IPS-18c (cell line): ENCODE data around the gene DMD.

Experiments
- H3K4me3 ChIP-seq: 2 replicates; pipeline ENCODE4 v1.7.0; 2013; ENCODE audit warnings: low read depth, mild to moderate bottlenecking, low read length, moderate library complexity; ENCODE audit not compliant: insufficient read depth
- H3K9me3 ChIP-seq: one replicate; pipeline ENCODE4 v1.6.1; 2013; ENCODE audit warnings: mild to moderate bottlenecking, low read length, moderate library complexity; ENCODE audit not compliant: control insufficient read depth, insufficient read depth

The DMD gene

GRCh38 chrX:31796624-31797023 is 1414.7 kb downstream of the DMD start:
- Histone ChIP-seq H3K9me3 (no peaks in the 10 kb centered on the region), H3K4me3 (no peak overlapping the region)

DNA sequence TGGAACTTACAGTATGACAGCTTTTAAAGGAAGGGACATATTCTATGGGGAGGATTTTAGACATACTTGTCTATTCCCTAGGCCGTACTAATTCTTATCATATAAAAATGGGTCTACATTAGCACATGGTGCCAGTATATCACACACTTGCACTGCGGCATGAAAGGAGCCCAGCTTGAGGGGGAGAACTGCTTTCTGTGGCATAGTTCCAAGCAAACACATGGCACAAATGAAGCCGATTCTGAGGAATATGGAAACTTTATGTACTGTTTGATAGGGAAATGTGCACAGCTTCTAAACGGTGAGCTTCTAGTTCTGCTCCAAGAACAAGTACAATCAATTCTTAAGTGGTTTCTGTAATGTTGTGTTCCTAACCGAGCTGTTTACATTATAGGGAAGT is 1463.9 kb downstream of the DMD start:
- Histone ChIP-seq H3K9me3 (no peaks in the 10 kb centered on the region), H3K4me3 (no peak overlapping the region)

DNA sequence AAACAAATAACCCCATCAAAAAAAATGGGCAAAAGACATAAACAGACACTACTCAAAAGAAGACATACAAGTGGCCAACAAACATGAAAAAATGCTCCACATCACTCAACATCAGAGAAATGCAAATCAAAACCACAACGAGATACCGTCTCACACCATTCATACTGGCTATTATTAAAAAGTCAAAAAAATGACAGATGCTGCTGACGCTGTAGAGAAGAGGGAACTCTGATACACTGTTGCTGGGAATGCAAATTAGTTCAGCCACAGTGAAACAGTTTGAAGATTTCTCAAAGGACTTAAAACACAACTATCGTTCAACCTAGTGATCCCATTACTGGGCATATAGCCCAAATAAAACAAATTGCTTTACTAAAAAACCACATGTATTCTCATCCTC is 1468.3 kb downstream of the DMD start:
- no peaks in the 10 kb centered on the region for H3K9me3 ChIP-seq

DNA sequence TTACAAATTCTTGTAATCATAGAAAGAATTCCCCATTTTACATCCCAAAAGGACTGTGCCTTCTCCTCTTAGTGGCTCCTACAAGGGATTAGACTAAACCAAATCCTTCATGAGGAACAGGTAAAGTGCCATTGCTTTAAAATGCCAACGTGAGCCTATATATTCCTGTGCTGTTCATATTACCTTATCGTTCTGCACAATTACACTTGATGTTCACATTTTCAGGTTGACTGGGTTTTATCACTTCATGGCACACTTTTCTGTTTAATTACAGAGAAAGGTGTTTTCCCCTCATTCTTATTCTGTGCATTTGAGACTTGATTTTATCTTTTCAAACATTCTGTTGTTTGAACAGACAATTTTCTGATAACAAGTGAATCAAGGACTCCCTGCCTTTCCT is 1493.9 kb downstream of the DMD start:
- H3K4me3 ChIP-seq, result no peak overlapping the region
- H3K9me3 ChIP-seq, result no peaks in the 10 kb centered on the region

More for the DNA sequence above, 1468.3 kb downstream of the DMD start:
- H3K4me3 ChIP-seq, result no peak overlapping the region

- no peak overlapping the region for H3K4me3 ChIP-seq
- no peaks in the 10 kb centered on the region for H3K9me3 ChIP-seq
These were observed 1495.7 kb downstream of the DMD start for GRCh38 chrX:31715675-31716074.

DNA sequence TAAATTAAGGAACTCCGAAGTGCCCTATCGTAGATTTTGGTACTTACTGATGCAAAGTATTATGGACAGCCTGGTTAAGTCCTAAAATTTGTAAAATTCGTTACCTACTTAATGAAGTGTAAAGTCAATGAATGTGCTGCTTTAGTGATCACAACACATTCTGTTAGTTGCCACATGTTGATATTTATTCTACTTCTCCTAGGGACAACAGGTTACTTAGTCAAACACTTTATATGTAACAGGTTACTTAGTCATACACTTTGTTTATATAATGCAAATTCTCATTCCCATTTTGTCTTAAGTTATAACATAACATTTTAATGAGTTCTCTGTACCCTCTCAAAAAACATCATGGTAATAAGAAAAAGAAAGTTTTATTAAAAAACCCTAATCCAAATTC is 1496.6 kb downstream of the DMD start:
- no peaks in the 10 kb centered on the region for H3K9me3 ChIP-seq
- H3K4me3 ChIP-seq, result no peak overlapping the region

GRCh38 chrX:31713120-31713519 is 1498.2 kb downstream of the DMD start:
- H3K4me3 ChIP-seq, result no peak overlapping the region
- no peaks in the 10 kb centered on the region for H3K9me3 ChIP-seq

DNA sequence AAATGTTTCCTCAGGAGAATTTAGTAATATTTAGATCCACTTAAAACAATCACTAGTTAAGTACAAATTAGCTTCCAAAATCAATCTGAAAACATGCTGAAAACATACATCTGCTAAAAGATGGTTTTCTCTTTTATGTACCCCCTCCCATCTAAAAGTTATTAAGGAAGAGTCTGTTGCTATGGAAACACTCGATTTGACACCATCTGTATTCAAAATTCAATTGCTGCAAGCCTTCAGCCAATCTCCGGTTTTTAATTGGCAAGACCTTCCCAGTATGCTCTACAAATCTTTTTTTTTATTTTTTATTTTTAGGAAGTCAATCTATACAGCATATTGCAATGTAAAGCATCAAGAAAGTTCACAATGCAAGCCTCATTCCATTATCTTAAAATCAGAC is 1500.2 kb downstream of the DMD start:
- no peaks in the 10 kb centered on the region for H3K9me3 ChIP-seq
- H3K4me3 ChIP-seq, result no peak overlapping the region

GRCh38 chrX:31708116-31708515 is 1503.2 kb downstream of the DMD start:
- no peaks in the 10 kb centered on the region for H3K9me3 ChIP-seq

DNA sequence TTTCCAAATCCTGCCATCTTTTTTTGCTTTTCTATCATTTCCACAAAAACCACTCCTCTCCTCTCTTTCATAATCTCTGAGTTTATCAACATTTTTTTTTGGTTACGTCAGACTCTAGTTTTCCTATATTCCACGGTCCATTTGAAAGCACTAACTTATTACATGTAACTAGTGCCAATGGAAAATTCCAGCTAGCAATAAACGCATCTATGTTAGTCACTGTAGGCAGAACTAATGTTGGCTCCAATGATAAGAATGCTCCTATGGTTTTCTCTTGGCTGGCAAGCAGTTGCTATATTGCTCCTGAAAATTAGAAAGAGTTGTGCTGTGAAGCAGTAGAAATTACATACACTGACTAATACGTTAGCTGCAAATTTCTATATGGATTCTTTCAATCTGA is 1504.9 kb downstream of the DMD start:
- no peaks in the 10 kb centered on the region for H3K9me3 ChIP-seq

More at GRCh38 chrX:31708116-31708515, 1503.2 kb downstream of the DMD start:
- no peak overlapping the region for H3K4me3 ChIP-seq

DNA sequence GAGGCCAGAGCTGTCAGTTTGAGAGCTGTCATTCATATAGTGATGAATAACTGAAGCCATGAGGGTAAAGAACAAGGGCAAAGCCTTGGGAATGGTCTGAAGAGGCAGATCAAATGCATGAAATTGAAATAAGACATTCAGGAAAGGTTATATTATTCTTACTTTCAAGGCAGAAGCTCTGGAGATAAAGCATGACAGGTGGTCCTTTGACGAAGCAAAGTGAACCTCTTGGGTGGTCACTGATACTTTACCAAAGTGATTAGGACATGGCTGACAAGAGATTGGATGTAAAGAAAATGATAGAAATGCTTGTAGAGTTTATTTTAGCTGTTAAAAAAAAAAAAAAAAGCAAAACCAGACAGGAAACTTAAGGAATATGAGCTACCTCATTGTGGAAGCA is 1505.5 kb downstream of the DMD start:
- Histone ChIP-seq H3K9me3 (no peaks in the 10 kb centered on the region), H3K4me3 (no peak overlapping the region)

More for the DNA sequence above, 1504.9 kb downstream of the DMD start:
- no peak overlapping the region for H3K4me3 ChIP-seq

DNA sequence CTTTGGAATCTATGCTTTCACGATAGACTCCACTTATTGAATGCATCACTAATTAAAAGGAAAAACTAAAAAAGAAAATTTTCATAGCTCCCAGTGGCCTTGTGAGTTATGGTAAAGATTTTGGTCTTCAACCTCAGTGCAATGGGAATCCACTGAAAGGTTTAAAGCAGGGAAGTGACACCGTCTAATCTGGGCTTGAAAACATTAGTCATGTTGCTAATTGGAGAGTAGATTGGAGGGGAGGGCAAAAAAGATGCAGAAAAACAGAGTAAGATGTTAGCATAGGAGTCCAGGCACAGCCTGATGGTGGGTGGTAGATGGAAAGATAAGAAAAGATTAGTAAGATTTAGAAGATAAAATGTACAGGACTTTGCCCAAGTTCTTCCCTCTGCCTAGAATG is 1506.4 kb downstream of the DMD start:
- no peak overlapping the region for H3K4me3 ChIP-seq
- no peaks in the 10 kb centered on the region for H3K9me3 ChIP-seq

DNA sequence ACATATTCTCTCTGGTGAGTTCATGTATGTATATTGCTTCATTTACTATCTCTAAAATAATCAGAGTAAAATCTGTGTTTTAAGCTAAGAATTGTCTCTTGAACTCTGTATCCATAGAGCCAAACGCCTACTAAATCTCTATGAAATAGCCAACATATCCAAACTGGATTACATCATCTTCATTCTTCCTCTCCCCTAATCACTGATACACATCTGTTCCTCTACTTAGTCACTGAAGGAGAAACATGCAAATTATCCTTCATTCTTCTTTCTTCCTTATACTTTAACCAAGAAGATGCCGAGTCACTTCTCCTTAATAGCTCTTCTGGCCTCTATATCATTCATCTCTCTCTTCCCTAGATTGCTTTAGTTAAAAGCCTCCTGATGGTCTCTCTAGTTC is 1509.1 kb downstream of the DMD start:
- Histone ChIP-seq H3K9me3 (no peaks in the 10 kb centered on the region), H3K4me3 (no peak overlapping the region)

- Histone ChIP-seq H3K9me3 (no peaks in the 10 kb centered on the region), H3K4me3 (no peak overlapping the region)
These were observed 1513.9 kb downstream of the DMD start for GRCh38 chrX:31697294-31697916.

GRCh38 chrX:31679861-31680260 is 1531.5 kb downstream of the DMD start:
- Histone ChIP-seq H3K9me3 (no peaks in the 10 kb centered on the region), H3K4me3 (no peak overlapping the region)

DNA sequence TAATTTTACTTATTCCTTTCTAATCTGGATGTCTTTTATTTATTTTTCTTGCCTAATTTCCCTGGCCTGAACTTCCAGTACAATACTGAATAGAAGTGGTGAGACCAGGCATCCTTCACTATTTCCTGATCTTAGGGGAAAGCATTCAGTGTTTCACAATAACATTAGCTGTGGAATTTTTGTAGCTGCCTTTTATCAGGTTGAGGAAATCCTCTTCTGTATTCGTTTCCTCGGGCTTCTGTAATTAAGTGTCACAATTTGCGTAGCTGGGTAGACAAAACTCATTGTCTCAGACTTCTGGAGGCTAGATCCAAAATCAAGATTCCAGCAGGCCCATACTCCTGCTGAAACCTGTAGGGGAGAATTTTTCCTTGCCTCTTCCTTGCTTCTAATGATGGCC is 1541.1 kb downstream of the DMD start:
- Histone ChIP-seq H3K9me3 (no peaks in the 10 kb centered on the region), H3K4me3 (no peak overlapping the region)

DNA sequence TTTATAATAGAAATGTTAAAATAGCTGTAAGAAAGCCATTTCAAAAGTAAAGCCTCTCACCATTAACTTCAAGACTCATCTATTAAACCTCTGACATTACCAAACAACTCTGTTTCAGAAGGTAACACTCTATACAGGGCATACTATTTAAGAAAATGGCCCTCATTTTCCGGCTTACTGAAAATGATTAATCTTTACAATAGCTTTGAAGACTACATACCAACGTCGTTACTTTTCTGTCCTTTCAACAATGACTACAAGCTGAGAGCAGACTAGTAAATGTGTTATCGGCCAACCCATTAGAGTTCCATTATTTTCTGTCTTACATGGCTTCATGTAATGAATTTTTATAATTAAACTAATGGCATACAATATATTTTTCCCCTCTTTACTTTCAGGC is 1545.9 kb downstream of the DMD start:
- Histone ChIP-seq H3K4me3 (no peak overlapping the region), H3K9me3 (no peaks in the 10 kb centered on the region)

- H3K9me3 ChIP-seq, result no peaks in the 10 kb centered on the region
- H3K4me3 ChIP-seq, result no peak overlapping the region
These were observed 1548.2 kb downstream of the DMD start for GRCh38 chrX:31663172-31663571.

GRCh38 chrX:31661280-31661810 is 1550.0 kb downstream of the DMD start:
- H3K4me3 ChIP-seq, result no peak overlapping the region

More at GRCh38 chrX:31661280-31661810, 1550.0 kb downstream of the DMD start:
- no peaks in the 10 kb centered on the region for H3K9me3 ChIP-seq
